Subcutaneous adipose tissue (tissue), 4 donors: ENCODE data around the gene ADGRG7. TPM values are rescaled to one million over a fixed set of nuclear protein-coding genes. Genes with fewer than 3 reads are reported as not detected.

Source experiments
- CTCF ChIP-seq: fragments of 450-650 bp; IDR thresholded peaks from one replicate; pipeline ENCODE4 v1.5.1; 2016; ENCODE audit warnings: low read depth, mild to moderate bottlenecking, control low read depth, antibody characterized with exemption, moderate library complexity
- total RNA-seq, 4 donors: library from RNA; depleted of rRNA; stranded (reverse); fragments of >200 nt; gene quantifications; one replicate each; pipeline ENCODE4 v1.1.0, GENCODE V29; 2016

ADGRG7 gene
- total RNA-seq, 4 donors from 2014 or later, result not detected

GRCh38 chr3:100697723-100698285 is 88.4 kb downstream of the ADGRG7 start:
- TF ChIP-seq CTCF, result no peak

- TF ChIP-seq CTCF, result no peak
These were observed 89.3 kb downstream of the ADGRG7 start for GRCh38 chr3:100698736-100699135.

GRCh38 chr3:100700708-100701107 is 91.3 kb downstream of the ADGRG7 start:
- no peak for TF ChIP-seq CTCF

GRCh38 chr3:100702082-100702979 is 92.9 kb downstream of the ADGRG7 start:
- no peak for TF ChIP-seq CTCF

- no peak for TF ChIP-seq CTCF
These were observed 93.6 kb downstream of the ADGRG7 start for GRCh38 chr3:100702980-100703345.

GRCh38 chr3:100703865-100704264 is 94.5 kb downstream of the ADGRG7 start:
- no peak for TF ChIP-seq CTCF

GRCh38 chr3:100706365-100706764 is 97.0 kb downstream of the ADGRG7 start:
- TF ChIP-seq CTCF, result no peak
